ENCODE results near the gene MYO7B. TPM values are rescaled to one million over a fixed set of nuclear protein-coding genes. Genes with fewer than 3 reads are reported as not detected.
A peak's percentile ranks its signal among the peaks of the same experiment; 100 is the strongest.

The MYO7B gene
- total and polyA plus RNA-seq, 8 donors: 0.61 to 2.4 (median 1.00) TPM

- intact Hi-C loops (cut with DNase I): no loop called here
- H3K9me3 ChIP-seq: no peaks in the 10 kb centered on the region
- DNase-seq (peak in 1 of 4 donors; percentile 47), ATAC-seq (no peak)
- H3K4me3 ChIP-seq: no peak overlapping the region
- H3K27me3 ChIP-seq: peaks cover 0 to 54% of the 10 kb centered on the region in 2 donors
- H3K4me1 ChIP-seq: peaks cover 6 to 23% of the 10 kb centered on the region in 2 donors
- no peak overlapping the region for H3K27ac ChIP-seq
- no peaks in the 10 kb centered on the region for H3K36me3 ChIP-seq
- TF ChIP-seq CTCF (IDR thresholded peaks at IDR 0.05): no peak
Measured at GRCh38 chr2:127678531-127678930, 143.0 kb downstream of the MYO7B start.

DNA sequence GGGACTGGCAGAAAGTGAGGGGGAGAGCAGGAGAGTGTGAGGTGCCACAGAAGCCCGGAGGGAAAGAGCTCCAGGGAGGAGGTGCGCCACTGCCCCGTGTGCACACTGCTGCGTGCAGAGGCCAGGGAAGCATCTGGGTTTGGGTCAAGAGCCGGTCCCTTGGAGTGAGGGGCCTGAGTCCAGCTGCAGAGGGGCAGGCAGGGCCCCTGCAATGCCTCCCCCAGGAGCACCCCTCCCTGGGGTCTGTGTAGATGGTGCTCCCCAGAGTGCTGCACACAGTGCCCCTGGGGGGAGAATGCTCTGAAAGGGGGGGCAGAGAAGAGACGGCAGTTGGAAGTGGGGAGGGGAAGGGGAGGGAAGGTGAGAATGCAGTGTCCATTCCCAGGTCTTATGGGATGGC is 143.5 kb downstream of the MYO7B start:
- Histone ChIP-seq H3K9me3 (no peaks in the 10 kb centered on the region), H3K36me3 (no peaks in the 10 kb centered on the region), H3K27ac (no peak overlapping the region), H3K4me1 (peaks cover 6 to 20% of the 10 kb centered on the region in 2 donors), H3K27me3 (peaks cover 0 to 49% of the 10 kb centered on the region in 2 donors), H3K4me3 (no peak overlapping the region)
- intact Hi-C loops (cut with DNase I): no loop called here
- DNase-seq (peak in 1 of 4 donors; percentile 35), ATAC-seq (no peak)
- TF ChIP-seq CTCF (IDR thresholded peaks at IDR 0.05): no peak

GRCh38 chr2:127679680-127680361 is 144.3 kb downstream of the MYO7B start:
- Histone ChIP-seq H3K27ac (no peak overlapping the region), H3K27me3 (peaks cover 0 to 41% of the 10 kb centered on the region in 2 donors), H3K4me1 (peaks cover 0 to 12% of the 10 kb centered on the region in 2 donors), H3K4me3 (peak overlapping the region in 1 of 2 donors; percentile 30), H3K9me3 (no peaks in the 10 kb centered on the region), H3K36me3 (no peaks in the 10 kb centered on the region)
- TF ChIP-seq CTCF (IDR thresholded peaks at IDR 0.05): no peak
- DNase-seq (no peak), ATAC-seq (no peak)
- intact Hi-C loops (cut with DNase I): no loop called here

DNA sequence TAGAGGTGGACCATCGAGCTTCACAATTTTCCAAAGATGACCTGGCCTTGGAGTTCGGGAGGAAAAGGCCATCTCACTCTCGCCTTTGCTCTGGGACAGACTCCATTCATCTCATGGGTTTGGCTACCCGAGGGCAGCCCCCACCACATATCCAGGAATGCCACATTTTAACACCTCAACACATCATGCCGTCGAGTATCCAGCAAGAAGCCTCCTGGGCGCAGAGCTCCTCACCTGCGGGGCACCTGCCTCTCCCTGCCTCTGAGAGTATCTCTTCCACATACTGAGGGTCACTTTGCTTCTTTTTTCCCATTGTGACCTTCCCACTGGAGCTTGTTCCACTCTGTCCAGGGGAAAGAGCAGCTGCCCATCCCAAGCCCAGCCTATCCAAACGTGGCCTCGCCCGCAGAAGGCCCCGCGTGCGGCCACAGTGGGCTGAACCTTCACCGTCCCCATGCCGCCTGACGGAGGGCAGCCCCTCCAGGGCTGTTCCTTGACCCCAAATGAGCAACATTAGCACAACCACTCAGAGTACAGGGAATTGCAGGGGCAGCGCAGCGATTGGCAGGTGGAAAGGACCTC is 145.3 kb downstream of the MYO7B start:
- H3K9me3 ChIP-seq: no peaks in the 10 kb centered on the region
- H3K4me1 ChIP-seq: peaks cover 0 to 11% of the 10 kb centered on the region in 2 donors
- peak overlapping the region in 1 of 2 donors; percentile 39 for H3K27ac ChIP-seq
- intact Hi-C loops (cut with DNase I): no loop called here
- ATAC-seq: no peak
- no peaks in the 10 kb centered on the region for H3K36me3 ChIP-seq
- TF ChIP-seq CTCF (IDR thresholded peaks at IDR 0.05): no peak
- H3K4me3 ChIP-seq: peak overlapping the region in 1 of 2 donors; percentile 30
- peaks cover 0 to 31% of the 10 kb centered on the region in 2 donors for H3K27me3 ChIP-seq
- no peak for DNase-seq

DNA sequence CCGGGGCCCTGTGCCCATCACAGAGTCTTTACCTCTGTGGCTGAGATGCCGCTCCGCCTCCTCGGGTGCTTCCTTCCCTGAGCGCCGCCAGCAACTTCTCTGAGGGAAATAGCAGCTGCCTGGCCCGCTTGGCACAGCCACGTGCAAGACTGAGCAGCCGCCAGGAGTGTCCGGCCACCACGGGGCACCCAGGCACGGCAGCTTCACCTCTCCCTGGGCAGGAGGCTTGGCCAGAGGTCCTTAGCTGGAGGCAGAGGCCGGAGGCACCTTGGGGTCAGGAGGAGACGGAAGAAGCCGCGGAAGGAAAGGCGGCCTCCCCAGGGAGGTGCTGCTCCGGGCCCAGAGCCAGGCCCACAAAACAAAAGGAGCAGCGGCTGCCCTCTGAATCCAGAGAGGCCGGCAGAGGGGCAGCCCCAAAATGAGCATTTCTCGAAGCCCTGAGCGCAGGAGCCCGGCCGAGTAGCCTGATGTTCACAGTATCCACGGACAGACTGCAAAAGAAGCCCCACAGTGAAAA is 145.9 kb downstream of the MYO7B start:
- peaks cover 0 to 11% of the 10 kb centered on the region in 2 donors for H3K4me1 ChIP-seq
- TF ChIP-seq CTCF (IDR thresholded peaks at IDR 0.05): no peak
- ATAC-seq (no peak), DNase-seq (peak in 1 of 4 donors; percentile 75)
- intact Hi-C loops (cut with DNase I): no loop called here
- H3K36me3 ChIP-seq: no peaks in the 10 kb centered on the region
- H3K27ac ChIP-seq: peak overlapping the region in 1 of 2 donors; percentile 39
- no peaks in the 10 kb centered on the region for H3K9me3 ChIP-seq
- H3K4me3 ChIP-seq: peak overlapping the region in 1 of 2 donors; percentile 30
- peaks cover 0 to 25% of the 10 kb centered on the region in 2 donors for H3K27me3 ChIP-seq
